HL-60 (cell line): ENCODE data around the gene TIRAP.

Experiments
- DNase-seq, 2 experiments: peaks; one replicate each; pipeline ENCODE4 v3.0.0-alpha.2; 2010 to 2020; ENCODE audit warnings: low read depth in 1 of 2, low spot score in 1 of 2
- H3K27ac ChIP-seq: fragments of 250-450 bp; sonication (Bioruptor Pico); replicated peaks from 2 replicates; pipeline ENCODE4 v1.5.1; 2020; ENCODE audit warnings: mild to moderate bottlenecking, moderate library complexity
- H3K27me3 ChIP-seq: fragments of 250-450 bp; sonication (Bioruptor Pico); 2 replicates; pipeline ENCODE4 v1.5.1; 2021; ENCODE audit warnings: mild to moderate bottlenecking, moderate library complexity; ENCODE audit not compliant: insufficient read depth, poor library complexity, severe bottlenecking
- H3K4me3 ChIP-seq: replicated peaks from 2 replicates; pipeline ENCODE4 v1.5.1; 2011; ENCODE audit warnings: mild to moderate bottlenecking, control low read depth, low read length; ENCODE audit not compliant: insufficient read depth
- CTCF ChIP-seq: IDR thresholded peaks from one replicate; pipeline ENCODE4 v1.5.1; 2011; ENCODE audit warnings: low read length, control low read depth, inconsistent platforms; ENCODE audit not compliant: insufficient read depth
- GABPA ChIP-seq: IDR thresholded peaks from 2 replicates; pipeline ENCODE4 v1.6.1; 2012; ENCODE audit warnings: low read depth
- POLR2AphosphoS5 ChIP-seq: IDR thresholded peaks from 2 replicates; pipeline ENCODE4 v1.6.1; 2012; ENCODE audit warnings: low read depth
- REST ChIP-seq: IDR thresholded peaks from 2 replicates; pipeline ENCODE4 v1.6.1; 2012; ENCODE audit warnings: low read depth; ENCODE audit not compliant: insufficient replicate concordance
- SPI1 ChIP-seq: IDR thresholded peaks from 2 replicates; pipeline ENCODE4 v1.6.1; 2012; ENCODE audit warnings: low read depth, mild to moderate bottlenecking, borderline replicate concordance

TIRAP gene

GRCh38 chr11:126317432-126317755 lies 34.5 kb downstream of the TIRAP start:
- no peak for DNase-seq
- no peak overlapping the region for H3K4me3 ChIP-seq
- H3K27ac ChIP-seq: peak overlapping the region; percentile 83
- no peaks in the 10 kb centered on the region for H3K27me3 ChIP-seq
- no peak for TF ChIP-seq SPI1
- TF ChIP-seq GABPA: no peak
- TF ChIP-seq CTCF: no peak
- TF ChIP-seq POLR2AphosphoS5: no peak
- no peak for TF ChIP-seq REST

GRCh38 chr11:126317756-126318573 lies 35.1 kb downstream of the TIRAP start:
- peak; percentile 47 to 68 for DNase-seq
- Histone ChIP-seq H3K4me3 (0 out of 2 replicates have a peak overlapping the region, but pooled peaks have one; percentile 6), H3K27ac (peak overlapping the region; percentile 83), H3K27me3 (no peaks in the 10 kb centered on the region)
- TF ChIP-seq SPI1: peak; percentile 10; the same call in 1 of the 2 replicates
- TF ChIP-seq REST: no peak

- Histone ChIP-seq H3K4me3 (0 out of 2 replicates have a peak overlapping the region, but pooled peaks have one; percentile 6), H3K27me3 (no peaks in the 10 kb centered on the region), H3K27ac (peak overlapping the region; percentile 83)
- DNase-seq: peak; percentile 52 to 93
- TF ChIP-seq CTCF: no peak
- no peak for TF ChIP-seq GABPA
- peak; percentile 86 for TF ChIP-seq POLR2AphosphoS5
- no peak for TF ChIP-seq REST
- no peak; the same call in 1 of the 2 replicates for TF ChIP-seq SPI1
These were observed 35.9 kb downstream of the TIRAP start for GRCh38 chr11:126318574-126319373.
